ENCODE data around the gene PHF21B. TPM values are rescaled to one million over a fixed set of nuclear protein-coding genes. Genes with fewer than 3 reads are reported as not detected.
A peak's percentile ranks its signal among the peaks of the same experiment; 100 is the strongest.

PHF21B gene
- total RNA-seq, 1 donor, result not detected

DNA sequence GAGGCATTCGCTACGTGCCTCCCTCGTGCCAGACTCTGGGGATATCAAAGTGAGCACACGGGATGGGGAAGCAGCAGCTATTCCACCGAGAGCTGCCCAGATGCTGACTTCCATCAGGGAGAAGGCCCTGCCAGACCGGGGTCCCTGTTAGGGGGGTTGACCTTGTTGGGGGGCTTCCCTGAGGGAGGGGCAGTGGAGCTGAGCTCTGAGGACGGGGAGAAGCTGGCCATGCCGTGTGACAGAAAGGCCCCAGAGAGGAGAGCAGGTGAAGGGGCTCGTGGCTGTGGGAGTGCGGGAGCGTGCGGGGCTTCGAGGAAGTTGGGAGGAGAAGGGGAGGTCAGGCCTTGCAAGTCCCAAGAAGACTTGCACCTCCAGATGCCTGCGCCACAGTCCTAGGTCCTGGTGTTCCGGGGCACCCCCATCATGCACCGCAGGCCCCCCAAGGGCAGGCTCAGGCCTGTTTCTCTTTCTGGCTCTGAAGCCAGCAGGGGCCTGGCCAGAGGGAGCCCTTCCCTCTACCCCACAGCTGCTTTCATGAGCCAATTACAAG is 163.0 kb downstream of the PHF21B start:
- H2AFZ ChIP-seq (ENCODE audit: low read length), result no peak overlapping the region
- no peaks in the 10 kb centered on the region for H4K20me1 ChIP-seq (ENCODE audit: insufficient read depth, low read length)
- TF ChIP-seq, protein P1, sequence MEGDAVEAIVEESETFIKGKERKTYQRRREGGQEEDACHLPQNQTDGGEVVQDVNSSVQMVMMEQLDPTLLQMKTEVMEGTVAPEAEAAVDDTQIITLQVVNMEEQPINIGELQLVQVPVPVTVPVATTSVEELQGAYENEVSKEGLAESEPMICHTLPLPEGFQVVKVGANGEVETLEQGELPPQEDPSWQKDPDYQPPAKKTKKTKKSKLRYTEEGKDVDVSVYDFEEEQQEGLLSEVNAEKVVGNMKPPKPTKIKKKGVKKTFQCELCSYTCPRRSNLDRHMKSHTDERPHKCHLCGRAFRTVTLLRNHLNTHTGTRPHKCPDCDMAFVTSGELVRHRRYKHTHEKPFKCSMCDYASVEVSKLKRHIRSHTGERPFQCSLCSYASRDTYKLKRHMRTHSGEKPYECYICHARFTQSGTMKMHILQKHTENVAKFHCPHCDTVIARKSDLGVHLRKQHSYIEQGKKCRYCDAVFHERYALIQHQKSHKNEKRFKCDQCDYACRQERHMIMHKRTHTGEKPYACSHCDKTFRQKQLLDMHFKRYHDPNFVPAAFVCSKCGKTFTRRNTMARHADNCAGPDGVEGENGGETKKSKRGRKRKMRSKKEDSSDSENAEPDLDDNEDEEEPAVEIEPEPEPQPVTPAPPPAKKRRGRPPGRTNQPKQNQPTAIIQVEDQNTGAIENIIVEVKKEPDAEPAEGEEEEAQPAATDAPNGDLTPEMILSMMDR (IDR thresholded peaks at IDR 0.05; ENCODE audit: extremely low read depth, low read depth, low read length), result no peak
- H3K4me1 ChIP-seq (ENCODE audit: insufficient read depth, low read length), result no peaks in the 10 kb centered on the region
- H3K4me3 ChIP-seq (ENCODE audit: insufficient read depth, low read length), result no peak overlapping the region
- no peaks in the 10 kb centered on the region for H3K79me2 ChIP-seq (ENCODE audit: insufficient read depth, low read length)
- H3K27ac ChIP-seq (ENCODE audit: low read depth, low read length), result no peak overlapping the region
- no peaks in the 10 kb centered on the region for H3K9me3 ChIP-seq (ENCODE audit: low read depth, low read length)
- DNase-seq (ENCODE audit: insufficient read length, low spot score, missing footprints), result peak; percentile 27
- no peaks in the 10 kb centered on the region for H3K36me3 ChIP-seq (ENCODE audit: insufficient read depth, low read length)
- H3K4me2 ChIP-seq (ENCODE audit: insufficient read depth, low read length), result no peak overlapping the region
- no peaks in the 10 kb centered on the region for H3K27me3 ChIP-seq (ENCODE audit: insufficient read depth, low read length)

DNA sequence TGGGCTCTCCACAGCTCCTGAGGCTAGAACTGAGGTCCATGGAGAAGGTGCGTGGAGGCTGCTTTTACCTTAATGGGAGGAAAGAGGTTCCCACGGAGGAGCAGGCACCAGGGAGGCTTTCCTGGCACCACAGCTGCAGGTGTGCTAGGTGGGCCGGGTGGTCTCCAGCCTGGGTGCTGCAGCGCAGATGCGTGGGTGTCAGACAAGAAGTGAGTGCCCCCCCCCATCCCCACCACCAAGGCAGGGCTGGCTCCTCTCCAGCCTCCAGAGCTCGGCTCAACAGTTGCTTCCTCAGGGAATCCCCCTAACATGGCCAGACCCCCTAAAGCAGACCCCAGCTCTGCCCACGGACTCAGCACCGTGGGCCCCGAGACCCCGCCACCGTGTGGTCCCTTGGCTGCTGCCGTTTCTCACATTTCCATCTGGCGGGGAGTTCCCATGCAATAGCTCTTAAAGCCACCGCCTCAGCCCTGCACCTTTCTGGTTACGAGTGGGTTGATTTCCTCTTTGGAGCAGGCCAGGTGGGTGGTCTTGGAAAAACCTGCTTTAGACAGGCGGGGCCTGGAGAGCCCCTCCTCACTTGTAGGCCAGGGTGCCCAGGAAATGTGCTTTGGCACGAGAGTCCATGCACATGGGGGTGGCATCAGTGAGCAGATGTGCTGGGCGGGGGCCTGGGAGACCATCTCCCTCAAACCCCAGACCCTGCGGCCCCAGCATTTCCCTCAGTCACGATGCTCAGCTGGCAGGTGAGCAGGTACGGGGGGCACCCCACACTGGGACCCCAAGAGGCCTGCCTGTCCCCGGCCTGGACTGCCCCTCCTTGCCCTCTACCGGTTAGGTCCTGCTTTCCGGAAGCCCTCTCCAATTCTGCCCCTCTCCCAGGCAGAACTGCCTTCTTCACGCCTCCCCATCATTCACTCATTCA is 163.7 kb downstream of the PHF21B start:
- Histone ChIP-seq H3K27me3 (ENCODE audit: insufficient read depth, low read length) (peaks cover 1% of the 10 kb centered on the region), H3K36me3 (ENCODE audit: insufficient read depth, low read length) (no peaks in the 10 kb centered on the region), H2AFZ (ENCODE audit: low read length) (no peak overlapping the region), H3K4me1 (ENCODE audit: insufficient read depth, low read length) (no peaks in the 10 kb centered on the region), H3K4me3 (ENCODE audit: insufficient read depth, low read length) (no peak overlapping the region), H3K79me2 (ENCODE audit: insufficient read depth, low read length) (no peaks in the 10 kb centered on the region), H3K27ac (ENCODE audit: low read depth, low read length) (no peak overlapping the region), H3K4me2 (ENCODE audit: insufficient read depth, low read length) (no peak overlapping the region), H4K20me1 (ENCODE audit: insufficient read depth, low read length) (no peaks in the 10 kb centered on the region), H3K9me3 (ENCODE audit: low read depth, low read length) (no peaks in the 10 kb centered on the region)
- TF ChIP-seq, protein P1 (IDR thresholded peaks at IDR 0.05; ENCODE audit: extremely low read depth, low read depth, low read length), result no peak
- peak; percentile 60 for DNase-seq (ENCODE audit: insufficient read length, low spot score, missing footprints)

DNA sequence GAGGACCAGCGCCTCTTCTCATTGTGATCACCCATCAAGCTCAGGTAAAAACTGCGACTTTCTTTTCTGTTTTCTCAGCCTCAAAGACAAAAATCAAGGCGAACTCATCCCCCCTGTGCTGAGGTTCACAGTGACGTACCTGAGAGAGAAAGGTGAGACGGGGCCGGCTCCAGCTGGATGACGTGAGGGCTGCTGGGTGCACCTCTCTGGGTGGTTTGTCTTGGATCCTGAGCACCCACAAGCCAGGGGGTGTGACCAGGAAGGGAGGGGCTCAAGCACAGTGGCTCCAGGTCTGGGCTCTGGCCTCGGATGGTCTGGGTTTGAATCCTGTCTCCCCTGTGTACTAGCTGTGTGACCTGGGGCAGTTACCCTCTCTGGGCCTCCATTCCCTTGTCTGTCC is 164.6 kb downstream of the PHF21B start:
- Histone ChIP-seq H3K27ac (ENCODE audit: low read depth, low read length) (no peak overlapping the region), H3K4me3 (ENCODE audit: insufficient read depth, low read length) (no peak overlapping the region), H4K20me1 (ENCODE audit: insufficient read depth, low read length) (no peaks in the 10 kb centered on the region), H3K27me3 (ENCODE audit: insufficient read depth, low read length) (peaks cover 4% of the 10 kb centered on the region), H3K79me2 (ENCODE audit: insufficient read depth, low read length) (no peaks in the 10 kb centered on the region), H3K9me3 (ENCODE audit: low read depth, low read length) (no peaks in the 10 kb centered on the region), H3K4me2 (ENCODE audit: insufficient read depth, low read length) (no peak overlapping the region), H3K36me3 (ENCODE audit: insufficient read depth, low read length) (no peaks in the 10 kb centered on the region), H2AFZ (ENCODE audit: low read length) (no peak overlapping the region), H3K4me1 (ENCODE audit: insufficient read depth, low read length) (no peaks in the 10 kb centered on the region)
- TF ChIP-seq, protein P1 (IDR thresholded peaks at IDR 0.05; ENCODE audit: extremely low read depth, low read depth, low read length), result no peak
- peak; percentile 55 for DNase-seq (ENCODE audit: insufficient read length, low spot score, missing footprints)

DNA sequence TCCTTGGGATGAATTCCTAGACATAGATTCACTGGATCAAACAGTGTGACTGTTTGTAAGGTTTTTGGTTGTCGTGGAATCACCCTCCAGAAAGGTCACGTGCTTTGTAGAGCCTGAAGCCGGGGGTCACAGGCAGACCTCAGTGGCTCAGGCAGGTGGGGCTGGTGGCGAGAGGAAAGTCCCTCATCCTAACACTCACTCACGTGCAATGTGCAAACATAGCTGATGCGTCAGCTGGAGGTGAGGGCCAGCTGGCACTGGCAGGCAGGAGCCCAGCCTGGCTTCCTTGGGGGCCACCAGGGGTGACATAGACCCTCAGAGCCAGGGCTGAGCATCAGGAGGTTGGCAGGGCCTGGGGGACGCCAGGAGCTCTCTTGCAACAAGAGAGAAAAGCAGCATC is 167.4 kb downstream of the PHF21B start:
- H4K20me1 ChIP-seq (ENCODE audit: insufficient read depth, low read length), result no peaks in the 10 kb centered on the region
- peaks cover 19% of the 10 kb centered on the region for H3K27me3 ChIP-seq (ENCODE audit: insufficient read depth, low read length)
- no peak overlapping the region for H3K4me2 ChIP-seq (ENCODE audit: insufficient read depth, low read length)
- DNase-seq (ENCODE audit: insufficient read length, low spot score, missing footprints), result peak; percentile 8
- H2AFZ ChIP-seq (ENCODE audit: low read length), result no peak overlapping the region
- no peak overlapping the region for H3K27ac ChIP-seq (ENCODE audit: low read depth, low read length)
- H3K36me3 ChIP-seq (ENCODE audit: insufficient read depth, low read length), result no peaks in the 10 kb centered on the region
- H3K79me2 ChIP-seq (ENCODE audit: insufficient read depth, low read length), result no peaks in the 10 kb centered on the region
- no peaks in the 10 kb centered on the region for H3K9me3 ChIP-seq (ENCODE audit: low read depth, low read length)
- H3K4me3 ChIP-seq (ENCODE audit: insufficient read depth, low read length), result no peak overlapping the region
- no peaks in the 10 kb centered on the region for H3K4me1 ChIP-seq (ENCODE audit: insufficient read depth, low read length)
- TF ChIP-seq, protein P1 (IDR thresholded peaks at IDR 0.05; ENCODE audit: extremely low read depth, low read depth, low read length), result no peak
